Left ventricle myocardium inferior (tissue), 1 donor: Measurements from ENCODE around the gene NIF3L1. TPM values are rescaled to one million over a fixed set of nuclear protein-coding genes. Genes with fewer than 3 reads are reported as not detected.

Source experiments
- DNase-seq: peaks from one replicate; pipeline ENCODE4 v3.0.0-alpha.2; 2020
- H3K27ac ChIP-seq: fragments of 200-600 bp; replicated peaks from 2 replicates; pipeline ENCODE4 v1.8.0; 2021
- H3K27me3 ChIP-seq: fragments of 200-600 bp; 2 replicates; pipeline ENCODE4 v1.8.0; 2021; ENCODE audit warnings: low read depth
- H3K36me3 ChIP-seq: fragments of 200-600 bp; 2 replicates; pipeline ENCODE4 v1.8.0; 2021
- H3K4me1 ChIP-seq: fragments of 200-600 bp; 2 replicates; pipeline ENCODE4 v1.8.0; 2021
- H3K4me3 ChIP-seq: fragments of 200-600 bp; 2 replicates; pipeline ENCODE4 v1.8.0; 2021; ENCODE audit warnings: mild to moderate bottlenecking, moderate library complexity
- H3K9me3 ChIP-seq: fragments of 200-600 bp; replicated peaks from 2 replicates; pipeline ENCODE4 v1.8.0; 2021
- CTCF ChIP-seq: fragments of 200-600 bp; IDR thresholded peaks from 2 replicates; pipeline ENCODE4 v1.8.0; 2021; ENCODE audit warnings: antibody characterized with exemption, mild to moderate bottlenecking, borderline replicate concordance
- intact Hi-C: fragments of 100-400 bp; cut with micrococcal nuclease; formaldehyde crosslinking; loops from one replicate; pipeline ENCODE4 v1.11.0; 2022
- total RNA-seq: library from RNA; stranded (reverse); fragmentation: NEBNext Ultra II Directional; extraction: Animal tissue kit (Norgen Biotek cat#: 25700); gene quantifications from one replicate; pipeline ENCODE4 v1.2.1, GENCODE V29; 2021
- donor health status: DM: no; HTN: yes; CAD: no; lungs with severe emphysema.

Gene NIF3L1
- total RNA-seq, 1 donor from 2014 or later: 23.6 TPM

GRCh38 chr2:200909958-200910357 is 20.8 kb downstream of the NIF3L1 start:
- intact Hi-C loops: loop anchor here (10.0 kb wide), 1 partner anchor 155 kb away; no protein-coding TSS in a partner anchor
- TF ChIP-seq CTCF: no peak
- Histone ChIP-seq H3K36me3 (peaks cover 64% of the 10 kb centered on the region), H3K27me3 (no peaks in the 10 kb centered on the region), H3K27ac (no peak overlapping the region), H3K4me3 (no peak overlapping the region), H3K4me1 (peaks cover 8% of the 10 kb centered on the region), H3K9me3 (no peaks in the 10 kb centered on the region)
- no peak for DNase-seq

- no peaks in the 10 kb centered on the region for H3K27me3 ChIP-seq
- TF ChIP-seq CTCF: no peak
- H3K4me3 ChIP-seq: no peak overlapping the region
- no peaks in the 10 kb centered on the region for H3K4me1 ChIP-seq
- H3K36me3 ChIP-seq: peaks cover 99% of the 10 kb centered on the region
- DNase-seq: no peak
- H3K27ac ChIP-seq: no peak overlapping the region
- intact Hi-C loops: no loop called here
- H3K9me3 ChIP-seq: no peaks in the 10 kb centered on the region
These were observed 24.5 kb downstream of the NIF3L1 start for GRCh38 chr2:200913654-200914053.

- DNase-seq: no peak
- Histone ChIP-seq H3K36me3 (peaks cover 98% of the 10 kb centered on the region), H3K4me3 (no peak overlapping the region), H3K27me3 (no peaks in the 10 kb centered on the region), H3K27ac (no peak overlapping the region), H3K9me3 (no peaks in the 10 kb centered on the region), H3K4me1 (no peaks in the 10 kb centered on the region)
- intact Hi-C loops: no loop called here
- no peak for TF ChIP-seq CTCF
These were observed 33.3 kb downstream of the NIF3L1 start for GRCh38 chr2:200922439-200922838.

- no peak for TF ChIP-seq CTCF
- peaks cover 97% of the 10 kb centered on the region for H3K36me3 ChIP-seq
- DNase-seq: no peak
- no peaks in the 10 kb centered on the region for H3K9me3 ChIP-seq
- no peaks in the 10 kb centered on the region for H3K4me1 ChIP-seq
- H3K27ac ChIP-seq: no peak overlapping the region
- no peaks in the 10 kb centered on the region for H3K27me3 ChIP-seq
- intact Hi-C loops: no loop called here
- no peak overlapping the region for H3K4me3 ChIP-seq
These were observed 40.4 kb downstream of the NIF3L1 start for GRCh38 chr2:200929334-200930249.

- intact Hi-C loops: no loop called here
- H3K4me1 ChIP-seq: no peaks in the 10 kb centered on the region
- DNase-seq: no peak
- peaks cover 97% of the 10 kb centered on the region for H3K36me3 ChIP-seq
- H3K4me3 ChIP-seq: no peak overlapping the region
- H3K27ac ChIP-seq: no peak overlapping the region
- no peak for TF ChIP-seq CTCF
- H3K9me3 ChIP-seq: no peaks in the 10 kb centered on the region
- no peaks in the 10 kb centered on the region for H3K27me3 ChIP-seq
These were observed 41.9 kb downstream of the NIF3L1 start for GRCh38 chr2:200930947-200931626.
